ENCODE measurements around the gene ATP2C2.

GRCh38 chr16:84358601-84359295 lies 9.6 kb upstream of the ATP2C2 start:
- TF ChIP-seq EZH2 (IDR thresholded peaks at IDR 0.05) (no peak), POLR2AphosphoS5 (IDR thresholded peaks at IDR 0.05; ENCODE audit: borderline replicate concordance, low read depth, low read length) (no peak), FOXP2 (optimal IDR thresholded peaks at IDR 0.05; ENCODE audit: control extremely low read depth, extremely low read length, insufficient read depth) (no peak)
